ES-I3 (cell line): ENCODE data around the gene DLL3.
"Not testable (repeated sequence)": the region's sequence is repeated elsewhere in the genome, so short reads cannot be mapped to it uniquely, and the experiment has no call there.

Source experiments
- H3K36me3 ChIP-seq: 2 replicates; pipeline ENCODE4 v1.6.1; 2013; ENCODE audit warnings: mild to moderate bottlenecking, low read length, control low read depth, moderate library complexity; ENCODE audit not compliant: insufficient read depth
- H3K4me1 ChIP-seq: 2 replicates; pipeline ENCODE4 v1.6.1; 2013; ENCODE audit warnings: mild to moderate bottlenecking, control low read depth, low read length; ENCODE audit not compliant: insufficient read depth
- H3K9ac ChIP-seq: 2 replicates; pipeline ENCODE4 v1.6.1; 2013; ENCODE audit warnings: low read depth, mild to moderate bottlenecking, low read length, moderate library complexity
- H3K9me3 ChIP-seq: 2 replicates; pipeline ENCODE4 v1.6.1; 2013; ENCODE audit warnings: mild to moderate bottlenecking, low read length, moderate library complexity; ENCODE audit not compliant: control insufficient read depth, insufficient read depth

DLL3 gene, protein sequence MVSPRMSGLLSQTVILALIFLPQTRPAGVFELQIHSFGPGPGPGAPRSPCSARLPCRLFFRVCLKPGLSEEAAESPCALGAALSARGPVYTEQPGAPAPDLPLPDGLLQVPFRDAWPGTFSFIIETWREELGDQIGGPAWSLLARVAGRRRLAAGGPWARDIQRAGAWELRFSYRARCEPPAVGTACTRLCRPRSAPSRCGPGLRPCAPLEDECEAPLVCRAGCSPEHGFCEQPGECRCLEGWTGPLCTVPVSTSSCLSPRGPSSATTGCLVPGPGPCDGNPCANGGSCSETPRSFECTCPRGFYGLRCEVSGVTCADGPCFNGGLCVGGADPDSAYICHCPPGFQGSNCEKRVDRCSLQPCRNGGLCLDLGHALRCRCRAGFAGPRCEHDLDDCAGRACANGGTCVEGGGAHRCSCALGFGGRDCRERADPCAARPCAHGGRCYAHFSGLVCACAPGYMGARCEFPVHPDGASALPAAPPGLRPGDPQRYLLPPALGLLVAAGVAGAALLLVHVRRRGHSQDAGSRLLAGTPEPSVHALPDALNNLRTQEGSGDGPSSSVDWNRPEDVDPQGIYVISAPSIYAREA

DNA sequence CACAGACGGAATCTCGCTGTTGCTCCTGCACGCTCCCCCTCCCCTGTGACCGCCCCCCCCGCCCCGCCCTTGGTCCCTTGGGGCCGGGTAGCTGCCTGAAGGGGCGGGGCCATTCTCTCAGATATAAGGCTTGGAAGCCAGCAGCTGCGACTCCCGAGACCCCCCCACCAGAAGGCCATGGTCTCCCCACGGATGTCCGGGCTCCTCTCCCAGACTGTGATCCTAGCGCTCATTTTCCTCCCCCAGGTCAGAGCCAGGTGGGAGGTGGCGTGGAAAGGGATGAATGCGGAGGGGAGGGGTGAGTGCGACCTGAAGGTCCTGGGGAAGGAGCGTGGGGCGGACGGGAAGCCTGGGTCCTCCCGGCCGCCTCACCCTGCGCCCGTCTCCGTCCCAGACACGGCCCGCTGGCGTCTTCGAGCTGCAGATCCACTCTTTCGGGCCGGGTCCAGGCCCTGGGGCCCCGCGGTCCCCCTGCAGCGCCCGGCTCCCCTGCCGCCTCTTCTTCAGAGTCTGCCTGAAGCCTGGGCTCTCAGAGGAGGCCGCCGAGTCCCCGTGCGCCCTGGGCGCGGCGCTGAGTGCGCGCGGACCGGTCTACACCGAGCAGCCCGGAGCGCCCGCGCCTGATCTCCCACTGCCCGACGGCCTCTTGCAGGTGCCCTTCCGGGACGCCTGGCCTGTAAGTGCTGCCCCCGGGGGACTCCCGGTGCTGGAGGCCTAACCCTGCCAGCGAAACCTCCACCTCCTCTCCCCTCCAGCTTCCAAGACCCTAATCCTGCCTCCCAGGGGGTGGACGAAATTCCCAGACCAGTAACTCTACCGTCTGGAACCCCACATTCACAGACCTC lies at the start of gene DLL3:
Gene DLL3, plus strand, starts transcription at position 150 of the 845 bp plus-strand sequence. Its CDS starts 28 bp downstream, at position 178.
- Histone ChIP-seq H3K36me3 (no peaks in the 10 kb centered on the region), H3K4me1 (peaks cover 3% of the 10 kb centered on the region; the same call in 1 of the 2 replicates), H3K9ac (peak within 1 kb of the TSS; percentile 65), H3K9me3 (no peaks in the 10 kb centered on the region)

DNA sequence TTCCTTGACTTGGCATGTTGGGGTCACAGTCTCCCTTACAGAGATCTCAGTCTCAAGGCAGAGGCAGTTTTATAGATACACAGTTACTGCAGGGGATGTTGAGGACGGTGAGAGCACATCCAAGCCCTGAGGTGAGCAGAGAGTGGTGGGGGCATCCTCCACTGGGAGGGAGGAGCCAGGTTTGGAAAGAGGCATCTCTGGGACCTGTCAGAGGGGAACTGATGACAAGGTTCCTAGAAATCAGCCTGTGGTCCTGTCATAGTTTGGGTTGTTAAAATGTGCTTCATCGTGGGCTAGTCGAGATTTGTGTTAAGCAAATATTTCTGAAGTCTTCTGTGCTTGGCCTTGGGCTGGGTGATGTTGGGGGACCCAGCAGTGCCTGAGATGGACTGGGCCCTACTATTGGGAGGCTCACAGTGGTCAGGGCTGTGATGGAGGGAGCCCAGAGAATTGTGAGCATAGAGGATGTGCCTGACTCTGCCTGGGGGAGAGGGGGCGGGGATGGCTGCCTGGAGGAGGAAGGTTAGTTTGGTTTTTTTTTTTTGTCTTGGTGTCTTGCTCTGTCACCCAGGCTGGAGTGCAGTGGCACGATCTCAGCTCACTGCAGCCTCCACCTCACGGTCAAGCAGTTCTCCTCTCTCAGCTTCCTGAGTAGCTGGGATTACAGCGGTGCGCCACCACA lies 49.5 kb upstream of the DLL3 start:
- H3K9me3 ChIP-seq, result no peaks in the 10 kb centered on the region
- H3K4me1 ChIP-seq, result no peaks in the 10 kb centered on the region; the same call in 1 of the 2 replicates
- H3K9ac ChIP-seq, result no peak overlapping the region
- H3K36me3 ChIP-seq, result peaks cover 5% of the 10 kb centered on the region; the same call in 1 of the 2 replicates

DNA sequence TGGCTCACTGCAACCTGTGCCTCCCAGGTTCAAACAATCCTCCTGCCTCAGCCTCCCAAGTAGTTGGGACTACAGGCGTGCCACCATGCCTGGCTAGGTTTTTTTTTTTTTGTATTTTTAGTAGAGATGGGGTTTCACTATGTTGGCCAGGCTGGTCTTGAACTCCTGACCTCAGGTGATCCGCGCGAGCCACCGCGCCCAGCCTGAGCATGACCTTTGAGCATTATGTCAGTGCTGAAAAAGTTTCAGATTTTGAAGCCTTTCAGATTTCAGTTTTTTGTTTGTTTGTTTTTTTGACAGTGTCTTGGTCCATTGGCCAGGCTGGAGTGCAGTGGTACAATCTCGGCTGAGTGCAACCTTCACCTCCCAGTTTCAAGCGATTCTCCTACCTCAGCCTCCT lies 47.5 kb upstream of the DLL3 start:
- not testable (repeated sequence) for H3K9ac ChIP-seq, H3K36me3 ChIP-seq, H3K9me3 ChIP-seq, H3K4me1 ChIP-seq

DNA sequence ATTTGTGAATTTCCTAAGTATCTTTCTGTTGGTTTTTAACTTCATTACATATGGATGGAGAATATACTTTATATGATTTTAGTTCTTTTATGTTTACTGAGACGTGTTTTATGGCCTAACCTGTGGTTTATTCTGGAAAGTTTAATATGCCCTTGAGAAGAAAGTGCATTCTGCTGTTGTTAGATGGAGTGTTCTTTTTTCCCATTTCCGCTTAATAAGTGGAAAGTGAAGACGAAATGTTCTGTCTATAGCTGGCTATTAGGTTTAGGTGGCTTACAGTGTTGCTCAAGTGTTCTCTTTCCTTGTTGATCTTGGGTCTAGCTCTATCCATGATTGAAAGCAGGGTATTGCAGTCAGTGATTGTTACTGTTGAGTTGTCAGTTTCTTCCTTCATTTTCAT lies 35.3 kb upstream of the DLL3 start:
- Histone ChIP-seq H3K4me1 (no peaks in the 10 kb centered on the region), H3K9me3 (no peaks in the 10 kb centered on the region), H3K9ac (no peak overlapping the region), H3K36me3 (peaks cover 11% of the 10 kb centered on the region)

DNA sequence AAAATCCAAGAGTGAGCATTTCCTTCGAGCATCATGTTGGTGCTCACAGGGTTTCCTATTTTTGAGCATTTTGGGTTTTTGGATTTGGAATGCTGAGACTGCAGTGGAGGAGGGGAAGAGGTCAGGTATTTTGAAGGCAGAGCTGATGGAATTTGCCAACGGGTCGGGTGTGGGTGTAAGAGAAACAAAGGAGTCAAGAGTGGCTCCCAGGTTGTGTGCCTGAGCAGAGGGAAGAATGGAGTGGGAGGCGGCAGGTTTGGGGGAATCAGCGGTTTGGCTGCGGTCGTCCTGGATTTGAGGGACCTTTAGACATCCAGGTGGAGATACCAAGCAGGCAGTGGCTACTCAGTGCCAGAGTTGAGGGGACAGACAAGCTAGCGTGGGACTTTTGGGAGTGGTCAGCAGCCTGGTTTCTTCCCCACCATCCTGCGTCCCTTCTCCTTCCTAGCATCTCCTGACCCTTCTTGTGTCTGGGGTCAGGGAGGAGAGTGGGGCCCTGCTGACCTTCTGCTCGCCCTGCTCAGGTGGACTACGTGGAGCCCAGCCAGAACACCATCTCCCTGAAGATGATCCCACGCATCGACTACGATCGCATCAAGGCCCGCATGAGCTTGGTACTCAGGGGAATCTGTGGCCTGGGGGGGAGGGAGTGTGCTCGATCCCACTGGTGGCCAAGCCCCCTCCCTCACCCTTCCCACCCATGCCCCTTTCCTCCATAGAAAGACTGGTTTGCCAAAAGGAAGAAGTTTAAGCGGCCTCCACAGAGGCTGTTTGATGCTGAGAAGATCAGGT lies 32.6 kb upstream of the DLL3 start:
- H3K9ac ChIP-seq, result no peak overlapping the region
- no peaks in the 10 kb centered on the region for H3K4me1 ChIP-seq
- H3K9me3 ChIP-seq, result no peaks in the 10 kb centered on the region
- H3K36me3 ChIP-seq, result peaks cover 10% of the 10 kb centered on the region

DNA sequence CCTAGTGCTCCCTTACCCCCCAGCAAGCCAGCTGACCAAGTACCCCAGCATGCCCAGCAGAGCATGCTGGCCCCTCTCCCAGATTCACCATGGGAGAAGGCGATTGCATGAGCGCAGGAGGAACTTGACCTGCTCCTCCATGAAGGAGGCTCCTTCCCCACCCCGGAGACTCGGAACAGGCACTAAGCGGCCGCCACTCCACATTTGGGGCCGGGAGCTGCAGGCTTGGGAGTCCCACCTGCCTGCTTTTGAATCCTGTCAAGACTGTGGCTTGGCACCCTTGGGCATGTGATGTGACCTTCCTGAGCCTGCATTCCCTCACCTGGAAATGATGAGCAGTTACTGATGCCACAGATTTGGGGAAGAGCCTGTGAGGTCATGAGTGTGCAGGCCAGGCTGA lies 30.8 kb upstream of the DLL3 start:
- Histone ChIP-seq H3K9ac (no peak overlapping the region), H3K4me1 (no peaks in the 10 kb centered on the region), H3K36me3 (peaks cover 12% of the 10 kb centered on the region), H3K9me3 (no peaks in the 10 kb centered on the region)

DNA sequence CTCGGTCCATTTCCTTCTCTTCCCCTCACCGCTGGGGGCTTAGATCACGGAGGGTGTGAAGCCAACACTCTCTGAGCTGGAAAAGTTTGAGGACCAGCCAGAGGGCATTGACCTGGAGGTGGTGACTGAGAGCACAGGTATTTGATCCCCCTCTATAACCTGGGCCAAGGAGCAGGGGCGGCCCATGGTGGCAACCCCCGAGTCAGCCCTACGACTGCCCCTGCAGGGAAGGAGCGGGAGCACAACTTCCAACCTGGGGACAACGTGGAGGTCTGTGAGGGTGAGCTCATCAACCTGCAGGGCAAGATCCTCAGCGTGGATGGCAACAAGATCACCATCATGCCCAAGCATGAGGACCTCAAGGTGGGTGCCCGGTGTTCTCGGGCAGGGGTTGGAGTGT lies 29.7 kb upstream of the DLL3 start:
- peaks cover 12% of the 10 kb centered on the region for H3K36me3 ChIP-seq
- no peaks in the 10 kb centered on the region for H3K9me3 ChIP-seq
- H3K4me1 ChIP-seq, result no peaks in the 10 kb centered on the region
- no peak overlapping the region for H3K9ac ChIP-seq

DNA sequence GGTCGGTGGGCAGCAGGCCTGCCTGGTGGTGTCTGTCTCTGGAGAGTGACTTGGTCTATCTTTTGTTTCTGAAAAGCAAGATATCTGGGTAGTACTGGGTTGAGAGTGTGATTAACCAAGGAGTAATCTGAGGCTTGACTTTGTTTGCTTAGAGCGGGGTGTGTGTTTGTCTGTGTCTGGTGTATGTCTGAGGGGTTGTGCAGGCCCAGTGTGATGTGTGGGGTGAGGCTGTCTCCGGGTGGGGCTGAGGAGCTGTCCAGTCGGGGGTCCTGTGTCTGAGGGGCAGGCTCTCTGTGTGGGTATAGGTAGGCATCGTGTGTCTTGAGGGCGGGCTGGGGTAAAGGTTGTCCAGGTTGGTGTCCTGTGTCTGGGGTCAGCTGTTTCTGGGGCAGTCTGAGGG lies 29.2 kb upstream of the DLL3 start:
- no peaks in the 10 kb centered on the region for H3K4me1 ChIP-seq
- H3K9ac ChIP-seq, result no peak overlapping the region
- no peaks in the 10 kb centered on the region for H3K9me3 ChIP-seq
- H3K36me3 ChIP-seq, result peaks cover 16% of the 10 kb centered on the region

DNA sequence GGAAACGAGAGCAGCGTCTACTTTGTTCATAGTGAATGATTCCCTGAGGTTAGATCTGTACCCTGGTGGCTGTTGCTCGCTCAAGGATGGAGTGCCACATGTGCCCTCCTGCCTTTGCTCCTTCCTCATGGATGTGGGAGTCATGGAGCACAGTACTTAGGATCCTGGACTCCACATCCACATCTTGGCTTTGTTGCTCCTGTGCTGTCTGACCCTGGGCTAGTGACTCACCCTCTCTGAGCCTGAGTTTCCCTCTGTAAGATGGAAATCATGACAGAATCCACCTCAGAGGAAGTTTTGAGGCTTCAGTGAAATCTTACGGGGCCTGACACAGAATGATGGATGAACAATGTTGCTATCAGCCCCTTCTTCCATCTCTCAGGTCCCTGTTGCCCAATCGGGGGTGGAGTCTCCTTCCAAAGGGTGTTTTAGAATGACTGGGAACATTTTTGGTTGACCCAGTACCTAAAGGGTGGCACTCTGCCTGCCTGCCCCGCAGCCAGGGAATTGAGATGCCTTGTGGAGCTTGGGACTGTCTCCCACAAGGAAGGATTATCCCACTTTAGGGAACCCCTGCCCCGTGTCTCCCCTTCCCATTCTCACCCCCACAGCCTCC lies 27.9 kb upstream of the DLL3 start:
- Histone ChIP-seq H3K9ac (no peak overlapping the region), H3K36me3 (peaks cover 16% of the 10 kb centered on the region)

DNA sequence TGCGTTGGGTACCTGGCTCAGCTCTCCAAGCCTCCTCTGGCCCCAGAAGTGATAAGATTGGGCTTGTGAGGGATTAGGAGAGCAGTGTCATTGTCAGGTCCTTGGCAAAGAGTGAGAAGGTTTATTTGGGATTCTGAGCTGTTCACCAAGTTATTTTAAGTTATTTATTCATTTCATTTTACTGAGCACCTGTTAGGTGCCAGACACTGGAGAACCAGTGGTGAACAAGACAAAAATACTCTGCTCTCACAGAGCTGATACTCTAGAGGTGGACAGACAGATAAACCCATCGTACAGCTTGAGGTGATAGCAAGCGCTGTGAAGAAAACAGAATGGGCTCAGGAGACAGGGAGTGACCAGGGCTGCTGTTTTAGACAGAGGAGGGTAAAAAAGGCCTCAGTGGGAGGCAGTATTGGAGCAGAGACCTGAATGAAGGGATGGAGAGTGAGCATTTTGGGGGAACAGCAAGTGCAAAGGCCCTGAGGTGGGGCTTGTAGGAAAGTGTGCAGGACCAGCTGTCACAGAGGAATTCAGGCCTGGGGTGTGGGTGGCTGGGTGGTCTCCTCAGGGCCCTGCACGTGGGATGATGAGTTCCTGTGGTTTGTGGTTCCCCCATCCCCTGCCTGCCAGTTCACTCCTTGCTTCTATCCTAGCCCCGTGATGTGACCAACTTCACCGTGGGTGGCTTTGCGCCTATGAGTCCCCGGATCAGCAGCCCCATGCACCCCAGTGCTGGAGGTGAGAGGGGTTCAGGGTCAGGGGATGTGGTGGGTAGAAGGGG lies 26.8 kb upstream of the DLL3 start:
- Histone ChIP-seq H3K36me3 (peaks cover 21% of the 10 kb centered on the region), H3K9ac (no peak overlapping the region), H3K9me3 (no peaks in the 10 kb centered on the region), H3K4me1 (no peaks in the 10 kb centered on the region)

More for the DNA sequence above, 27.9 kb upstream of the DLL3 start:
- no peaks in the 10 kb centered on the region for H3K4me1 ChIP-seq
- H3K9me3 ChIP-seq, result no peaks in the 10 kb centered on the region

DNA sequence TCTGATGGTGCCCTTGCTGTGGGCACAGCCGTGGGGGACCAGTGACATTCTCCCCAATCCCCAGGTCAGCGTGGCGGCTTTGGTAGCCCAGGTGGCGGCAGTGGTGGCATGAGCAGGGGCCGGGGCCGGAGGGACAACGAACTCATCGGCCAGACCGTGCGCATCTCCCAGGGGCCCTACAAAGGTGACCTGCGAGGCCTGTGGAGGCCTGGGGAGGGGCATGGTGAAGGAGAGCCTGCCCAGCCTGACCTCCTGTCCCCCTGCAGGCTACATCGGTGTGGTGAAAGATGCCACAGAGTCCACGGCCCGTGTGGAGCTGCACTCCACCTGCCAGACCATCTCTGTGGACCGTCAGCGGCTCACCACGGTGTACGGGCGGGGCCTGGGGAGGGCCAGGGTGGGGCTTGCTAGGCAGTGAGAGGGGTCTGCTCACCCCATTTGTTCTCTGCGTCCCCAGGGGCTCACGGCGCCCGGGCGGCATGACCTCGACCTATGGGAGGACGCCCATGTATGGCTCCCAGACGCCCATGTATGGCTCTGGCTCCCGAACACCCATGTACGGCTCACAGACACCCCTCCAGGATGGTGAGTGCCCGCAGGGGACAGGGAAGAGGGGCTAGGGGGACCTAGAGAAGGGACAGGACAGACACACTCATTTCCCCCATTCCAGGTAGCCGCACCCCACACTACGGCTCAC lies 25.9 kb upstream of the DLL3 start:
- peaks cover 21% of the 10 kb centered on the region for H3K36me3 ChIP-seq
- H3K4me1 ChIP-seq, result no peaks in the 10 kb centered on the region
- no peaks in the 10 kb centered on the region for H3K9me3 ChIP-seq
- H3K9ac ChIP-seq, result no peak overlapping the region

DNA sequence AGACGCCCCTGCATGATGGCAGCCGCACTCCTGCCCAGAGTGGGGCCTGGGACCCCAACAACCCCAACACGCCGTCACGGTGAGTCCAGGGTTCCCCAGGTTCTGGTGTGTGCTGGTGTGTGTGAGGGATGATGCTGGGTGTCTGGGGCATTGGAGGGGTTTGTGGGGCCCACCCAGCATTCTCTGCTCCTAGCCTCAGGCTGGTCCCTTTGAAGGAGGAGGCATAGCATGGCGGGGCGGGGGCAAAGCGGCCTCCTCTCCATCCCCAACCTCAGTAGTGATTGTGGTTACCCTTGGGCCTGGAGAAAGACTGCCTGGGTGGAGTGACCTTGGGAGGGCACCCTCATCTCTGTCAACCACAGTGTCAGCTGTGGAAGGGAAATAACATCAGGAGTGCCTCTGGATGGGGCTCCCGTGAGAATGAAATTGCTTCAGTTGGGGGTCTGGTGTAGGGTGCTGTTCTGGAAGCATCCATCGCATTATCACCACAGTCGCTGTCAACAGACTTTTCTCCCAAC lies 25.2 kb upstream of the DLL3 start:
- H3K9ac ChIP-seq, result no peak overlapping the region
- no peaks in the 10 kb centered on the region for H3K4me1 ChIP-seq
- no peaks in the 10 kb centered on the region for H3K9me3 ChIP-seq
- H3K36me3 ChIP-seq, result peaks cover 21% of the 10 kb centered on the region
